H9 (cell line): ENCODE measurements around the gene TUBB4B. TPM values are rescaled to one million over a fixed set of nuclear protein-coding genes. Genes with fewer than 3 reads are reported as not detected.

ENCODE experiments used
- DNase-seq: peaks from one replicate; pipeline ENCODE4 v3.0.0-alpha.2; 2017
- H2AFZ ChIP-seq: one replicate; pipeline ENCODE4 v1.6.1; 2013; ENCODE audit warnings: mild to moderate bottlenecking, low read length, control low read depth, moderate library complexity
- H2AK5ac ChIP-seq: 2 replicates; pipeline ENCODE4 v1.6.1; 2013; ENCODE audit warnings: low read length, control low read depth, mixed read lengths; ENCODE audit not compliant: insufficient read length
- H2BK120ac ChIP-seq: one replicate; pipeline ENCODE4 v1.6.1; 2013; ENCODE audit warnings: low read depth, mild to moderate bottlenecking, low read length, control low read depth, inconsistent platforms; ENCODE audit not compliant: poor library complexity, severe bottlenecking
- H2BK12ac ChIP-seq: 2 replicates; pipeline ENCODE4 v1.6.1; 2013; ENCODE audit warnings: low read length, control low read depth, mixed read lengths, low read depth; ENCODE audit not compliant: insufficient read length
- H2BK15ac ChIP-seq: 2 replicates; pipeline ENCODE4 v1.6.1; 2013; ENCODE audit warnings: low read depth, low read length, control low read depth
- H2BK20ac ChIP-seq: one replicate; pipeline ENCODE4 v1.6.1; 2013; ENCODE audit warnings: low read depth, mild to moderate bottlenecking, low read length, control low read depth, inconsistent platforms; ENCODE audit not compliant: poor library complexity, severe bottlenecking
- H2BK5ac ChIP-seq: 2 replicates; pipeline ENCODE4 v1.6.1; 2013; ENCODE audit warnings: low read length, control low read depth, mixed read lengths; ENCODE audit not compliant: insufficient read length
- H3K14ac ChIP-seq: 2 replicates; pipeline ENCODE4 v1.6.1; 2013; ENCODE audit warnings: low read length, control low read depth; ENCODE audit not compliant: insufficient read depth
- H3K18ac ChIP-seq: 2 replicates; pipeline ENCODE4 v1.6.1; 2013; ENCODE audit warnings: low read depth, mild to moderate bottlenecking, mixed read lengths, low read length, control low read depth; ENCODE audit not compliant: insufficient read length
- H3K23ac ChIP-seq: 2 replicates; pipeline ENCODE4 v1.6.1; 2013; ENCODE audit warnings: low read length, control low read depth, mixed read lengths, low read depth; ENCODE audit not compliant: insufficient read length
- H3K23me2 ChIP-seq: 2 replicates; pipeline ENCODE4 v1.6.1; 2013; ENCODE audit warnings: low read depth, mild to moderate bottlenecking, mixed read lengths, low read length, control low read depth; ENCODE audit not compliant: insufficient read length, poor library complexity, severe bottlenecking
- H3K27ac ChIP-seq: 2 replicates; pipeline ENCODE4 v1.5.1; 2013; ENCODE audit warnings: low read length, control low read depth, mixed read lengths, low read depth; ENCODE audit not compliant: insufficient read length
- H3K27me3 ChIP-seq: 2 replicates; pipeline ENCODE4 v1.6.1; 2013; ENCODE audit warnings: low read length, control low read depth, inconsistent platforms; ENCODE audit not compliant: insufficient read depth
- H3K4ac ChIP-seq: 2 replicates; pipeline ENCODE4 v1.6.1; 2013; ENCODE audit warnings: low read depth, mild to moderate bottlenecking, control low read depth, inconsistent platforms, low read length, moderate library complexity
- H3K4me1 ChIP-seq: 2 replicates; pipeline ENCODE4 v1.6.1; 2013; ENCODE audit warnings: low read length, control low read depth, inconsistent platforms; ENCODE audit not compliant: insufficient read depth
- H3K4me2 ChIP-seq: 2 replicates; pipeline ENCODE4 v1.6.1; 2013; ENCODE audit warnings: low read length, control low read depth, mixed read lengths; ENCODE audit not compliant: insufficient read length, insufficient read depth
- H3K56ac ChIP-seq: 2 replicates; pipeline ENCODE4 v1.6.1; 2013; ENCODE audit warnings: low read depth, mild to moderate bottlenecking, mixed read lengths, low read length, control low read depth; ENCODE audit not compliant: insufficient read length
- H3K79me1 ChIP-seq: 2 replicates; pipeline ENCODE4 v1.6.1; 2013; ENCODE audit warnings: low read depth, mild to moderate bottlenecking, moderate library complexity, low read length, control low read depth, inconsistent platforms; ENCODE audit not compliant: insufficient read depth, poor library complexity, severe bottlenecking
- H3K79me2 ChIP-seq: 2 replicates; pipeline ENCODE4 v1.6.1; 2013; ENCODE audit warnings: low read length, control low read depth, inconsistent platforms; ENCODE audit not compliant: insufficient read depth
- H3K9ac ChIP-seq: 2 replicates; pipeline ENCODE4 v1.6.1; 2013; ENCODE audit warnings: low read length, control low read depth, mixed read lengths; ENCODE audit not compliant: insufficient read length; ENCODE audit errors: extremely low read depth
- H3K9me3 ChIP-seq: one replicate; pipeline ENCODE4 v1.6.1; 2013; ENCODE audit warnings: low read depth, low read length, inconsistent platforms; ENCODE audit not compliant: control insufficient read depth
- H3T11ph ChIP-seq: one replicate; pipeline ENCODE4 v1.6.1; 2013; ENCODE audit warnings: mild to moderate bottlenecking, low read length, control low read depth, inconsistent platforms
- H4K20me1 ChIP-seq: one replicate; pipeline ENCODE4 v1.6.1; 2013; ENCODE audit not compliant: control insufficient read depth, insufficient read length, insufficient read depth
- H4K5ac ChIP-seq: 2 replicates; pipeline ENCODE4 v1.6.1; 2013; ENCODE audit warnings: low read depth, mild to moderate bottlenecking, mixed read lengths, low read length, control low read depth; ENCODE audit not compliant: insufficient read length
- H4K8ac ChIP-seq: replicated peaks from 2 replicates; pipeline ENCODE4 v1.6.1; 2013; ENCODE audit warnings: low read length, control low read depth, mixed read lengths, low read depth; ENCODE audit not compliant: insufficient read length
- H4K91ac ChIP-seq: 2 replicates; pipeline ENCODE4 v1.6.1; 2013; ENCODE audit warnings: low read depth, mild to moderate bottlenecking, moderate library complexity, mixed read lengths, low read length, control low read depth; ENCODE audit not compliant: insufficient read length
- H3K27ac Mint-ChIP-seq, 3 experiments: 2 replicates in 2 of 3; 3 replicates in 1 of 3; pipeline ENCODE4 v1.8.0; 2020 to 2021; ENCODE audit warnings: mixed read lengths in 3 of 3, mild to moderate bottlenecking in 1 of 3, moderate library complexity in 1 of 3
- H3K27me3 Mint-ChIP-seq: 2 replicates; pipeline ENCODE4 v1.8.0; 2021; ENCODE audit warnings: low read depth, mild to moderate bottlenecking, moderate library complexity, mixed read lengths
- H3K36me3 Mint-ChIP-seq, 3 experiments: 2 replicates in 2 of 3; 3 replicates in 1 of 3; pipeline ENCODE4 v1.8.0; 2020 to 2021; ENCODE audit warnings: low read depth in 3 of 3, mixed read lengths in 3 of 3; ENCODE audit not compliant: insufficient read depth in 1 of 3
- H3K4me1 Mint-ChIP-seq, 2 experiments: 2 replicates each; pipeline ENCODE4 v1.8.0; 2020; ENCODE audit warnings: mixed read lengths in 2 of 2
- H3K4me3 Mint-ChIP-seq, 2 experiments: 2 replicates in 1 of 2; 3 replicates in 1 of 2; pipeline ENCODE4 v1.8.0; 2020 to 2021; ENCODE audit warnings: mild to moderate bottlenecking in 2 of 2, mixed read lengths in 2 of 2, moderate library complexity in 1 of 2
- H3K9me3 Mint-ChIP-seq, 2 experiments: 2 replicates in 1 of 2; 3 replicates in 1 of 2; pipeline ENCODE4 v1.8.0; 2020; ENCODE audit warnings: mild to moderate bottlenecking in 2 of 2, mixed read lengths in 2 of 2, moderate library complexity in 1 of 2
- WGBS: extraction: QIAGEN DNeasy Blood & Tissue Kit; methylation state at CpG from one replicate; pipeline ENCODE4 v1.1.7; 2013; ENCODE audit warnings: missing lambda C conversion rate, low lambda C conversion rate, mixed read lengths; ENCODE audit not compliant: insufficient read length; ENCODE audit errors: extremely low coverage; 5-methylcytosine and 5-hydroxymethylcytosine counted together
- total RNA-seq: library from RNA; stranded (reverse); gene quantifications from 2 replicates; pipeline ENCODE4 v1.2.1, GENCODE V29; 2021
- TF ChIP-seq, protein P1 (sequence below): fragments of 200-600 bp; sonication (generic); conservative IDR thresholded peaks from 3 replicates; pipeline ENCODE4 v1.8.0; 2021; ENCODE audit warnings: antibody characterized with exemption, mild to moderate bottlenecking

The TUBB4B gene
- total RNA-seq, 1 experiment from 2014 or later: 378 TPM

DNA sequence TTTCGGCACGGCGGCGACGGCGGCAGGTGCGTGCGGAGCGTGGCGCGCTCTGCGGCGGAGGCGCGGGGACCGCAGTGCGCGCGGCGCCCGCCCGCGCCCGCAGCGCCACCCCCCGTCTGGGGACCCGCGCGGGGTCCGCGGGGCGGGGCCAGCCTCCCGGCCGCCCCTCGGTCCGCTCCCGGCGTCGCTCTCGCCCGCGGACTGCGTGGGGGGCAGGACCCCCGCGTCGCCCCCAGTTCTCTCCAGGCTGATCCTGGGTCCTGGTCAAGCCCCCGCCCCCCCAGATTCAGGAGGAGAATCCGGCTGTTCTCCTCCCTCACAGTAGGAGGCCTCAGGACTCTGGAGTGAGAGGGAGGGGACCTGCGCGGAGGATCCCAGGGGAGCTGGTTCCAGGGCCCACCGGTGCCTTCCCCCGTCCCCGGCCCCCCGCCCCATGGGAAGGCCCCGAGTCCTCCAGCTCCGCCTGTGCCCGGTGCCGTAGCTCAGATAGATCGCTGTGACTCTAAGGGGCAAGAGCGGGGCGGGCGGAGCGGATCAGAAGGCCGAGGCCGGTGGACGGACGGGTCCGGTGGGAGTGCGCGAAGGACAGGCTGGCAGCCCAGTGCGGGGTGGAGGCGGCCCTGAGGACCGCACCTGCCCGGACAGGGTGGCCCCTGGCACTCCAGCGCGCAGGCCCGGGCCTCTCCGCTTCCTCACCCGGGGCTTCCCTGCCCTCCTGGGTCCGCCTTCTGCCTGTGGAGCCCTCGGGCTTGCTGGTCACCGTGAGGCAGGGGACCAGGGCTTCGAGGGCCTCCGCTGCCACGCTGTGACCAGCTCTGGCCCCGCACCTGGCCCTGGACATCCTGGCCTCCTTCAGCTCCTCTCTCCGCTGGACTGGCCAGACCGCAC lies 18.7 kb upstream of the TUBB4B start, which contains the start of gene RNF208:
Gene RNF208, minus strand, starts transcription at position 51 of the 888 bp plus-strand sequence. CDS start 1,028 bp downstream, outside the sequence.
- Histone ChIP-seq H3T11ph (no peak within 1 kb of the TSS), H3K4ac (no peak within 1 kb of the TSS), H3K27me3 (no peaks in the 10 kb centered on the region), H2BK12ac (no peak within 1 kb of the TSS), H4K91ac (no peak within 1 kb of the TSS), H3K79me1 (no peaks in the 10 kb centered on the region), H3K23ac (no peak within 1 kb of the TSS), H2BK15ac (no peak within 1 kb of the TSS), H3K27ac (no peak within 1 kb of the TSS), H2BK120ac (no peak within 1 kb of the TSS), H3K4me2 (peak within 1 kb of the TSS; percentile 75), H4K5ac (no peak within 1 kb of the TSS), H4K20me1 (no peaks in the 10 kb centered on the region), H3K23me2 (peaks cover 18% of the 10 kb centered on the region), H2AK5ac (no peak within 1 kb of the TSS), H4K8ac (no peak within 1 kb of the TSS), H3K79me2 (no peaks in the 10 kb centered on the region), H3K14ac (peak within 1 kb of the TSS; percentile 74; the same call in 1 of the 2 replicates), H2BK20ac (no peak within 1 kb of the TSS), H3K9me3 (no peaks in the 10 kb centered on the region), H2AFZ (no peak within 1 kb of the TSS), H3K4me1 (no peaks in the 10 kb centered on the region), H3K18ac (no peak within 1 kb of the TSS), H2BK5ac (no peak within 1 kb of the TSS), H3K9ac (no peak within 1 kb of the TSS), H3K56ac (no peak within 1 kb of the TSS)
- Mint-ChIP-seq H3K27me3 (no peaks in the 10 kb centered on the region; the same call in 1 of the 2 replicates), H3K36me3 (0 out of 7 replicates have a peak, but pooled peaks cover 0 to 2% (median 0%) of the 10 kb centered on the region in 3 experiments), H3K9me3 (no peaks in the 10 kb centered on the region), H3K27ac (no peak within 1 kb of the TSS), H3K4me1 (peaks cover 0 to 3% of the 10 kb centered on the region in 2 experiments; a peak in 3 of 4 replicates), H3K4me3 (peak within 1 kb of the TSS; percentile 66 to 83)
- WGBS: no CpG with 5 or more reads among the region's 88 CpGs
- peak; percentile 54 for DNase-seq
- TF ChIP-seq, protein P1, sequence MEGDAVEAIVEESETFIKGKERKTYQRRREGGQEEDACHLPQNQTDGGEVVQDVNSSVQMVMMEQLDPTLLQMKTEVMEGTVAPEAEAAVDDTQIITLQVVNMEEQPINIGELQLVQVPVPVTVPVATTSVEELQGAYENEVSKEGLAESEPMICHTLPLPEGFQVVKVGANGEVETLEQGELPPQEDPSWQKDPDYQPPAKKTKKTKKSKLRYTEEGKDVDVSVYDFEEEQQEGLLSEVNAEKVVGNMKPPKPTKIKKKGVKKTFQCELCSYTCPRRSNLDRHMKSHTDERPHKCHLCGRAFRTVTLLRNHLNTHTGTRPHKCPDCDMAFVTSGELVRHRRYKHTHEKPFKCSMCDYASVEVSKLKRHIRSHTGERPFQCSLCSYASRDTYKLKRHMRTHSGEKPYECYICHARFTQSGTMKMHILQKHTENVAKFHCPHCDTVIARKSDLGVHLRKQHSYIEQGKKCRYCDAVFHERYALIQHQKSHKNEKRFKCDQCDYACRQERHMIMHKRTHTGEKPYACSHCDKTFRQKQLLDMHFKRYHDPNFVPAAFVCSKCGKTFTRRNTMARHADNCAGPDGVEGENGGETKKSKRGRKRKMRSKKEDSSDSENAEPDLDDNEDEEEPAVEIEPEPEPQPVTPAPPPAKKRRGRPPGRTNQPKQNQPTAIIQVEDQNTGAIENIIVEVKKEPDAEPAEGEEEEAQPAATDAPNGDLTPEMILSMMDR: no peak
